Endothelial cell of umbilical vein (primary cell): ENCODE data around the gene ARMC7. TPM values are rescaled to one million over a fixed set of nuclear protein-coding genes. Genes with fewer than 3 reads are reported as not detected.

Experiments used
- BruUV-seq: library from RNA; stranded (reverse); fragments of 400-500 nt; replicated peaks from 2 replicates; lab custom pipeline; 2021; lab: Mats Ljungman, UMichigan
- CTCF ChIA-PET: fragments of 300-600, 350-600 bp; sonication (Branson Sonifier 250); formaldehyde crosslinking; loops from one replicate; lab custom pipeline; 2021; ENCODE audit warnings: antibody characterized with exemption, inconsistent platforms; lab: Charles Lee
- POLR2A ChIA-PET: fragments of 300-600, 350-600 bp; sonication (Branson Sonifier 250); formaldehyde crosslinking; loops from one replicate; lab custom pipeline; 2021; ENCODE audit warnings: antibody characterized with exemption, inconsistent platforms; lab: Charles Lee
- DNase-seq: peaks from one replicate; pipeline ENCODE4 v3.0.0-alpha.2; 2011; ENCODE audit warnings: low read depth, low spot score
- FAIRE-seq: peaks from 2 replicates; lab custom pipeline; 2011; peaks lifted over from hg19 to GRCh38; lab: Jason Lieb, UNC
- H2AFZ ChIP-seq: 2 replicates; pipeline ENCODE4 v1.6.0; 2012; ENCODE audit warnings: low read depth, low read length, control low read depth, inconsistent platforms
- H3K27ac ChIP-seq: 2 replicates; pipeline ENCODE4 v1.5.1; 2011; ENCODE audit warnings: low read depth, mild to moderate bottlenecking, control low read depth, low read length, moderate library complexity; ENCODE audit not compliant: insufficient read depth
- H3K27me3 ChIP-seq, 2 experiments: 2 replicates each; pipeline versions ENCODE4 v1.6.0 to v1.6.1; 2011; ENCODE audit warnings: low read length in 2 of 2, mixed read lengths in 1 of 2; ENCODE audit not compliant: control insufficient read depth in 2 of 2, insufficient read depth in 2 of 2
- H3K36me3 ChIP-seq, 2 experiments: 2 replicates in 1 of 2; 3 replicates in 1 of 2; pipeline ENCODE4 v1.5.1; 2011; ENCODE audit warnings: low read length in 2 of 2, mild to moderate bottlenecking in 1 of 2, moderate library complexity in 1 of 2; ENCODE audit not compliant: control insufficient read depth in 2 of 2, insufficient read depth in 2 of 2; ENCODE audit errors: extremely low read depth in 1 of 2
- H3K4me1 ChIP-seq: 3 replicates; pipeline ENCODE4 v1.5.1; 2011; ENCODE audit warnings: mild to moderate bottlenecking, low read length; ENCODE audit not compliant: control insufficient read depth, insufficient read depth; ENCODE audit errors: extremely low read depth
- H3K4me2 ChIP-seq: 2 replicates; pipeline ENCODE4 v1.6.1; 2011; ENCODE audit warnings: low read length, control low read depth, mixed read lengths; ENCODE audit not compliant: insufficient read depth
- H3K4me3 ChIP-seq, 3 experiments: fragments of 200-600 bp in 1 of 3; sonication (generic), shearing (Covaris generic) in 1 of 3; replicated peaks in 1 of 3; 2 replicates each; pipeline ENCODE4 v1.5.1; 2011 to 2016; ENCODE audit warnings: control low read depth in 3 of 3, low read length in 3 of 3, mild to moderate bottlenecking in 2 of 3, inconsistent platforms in 1 of 3, low read depth in 1 of 3, moderate library complexity in 1 of 3; ENCODE audit not compliant: insufficient read depth in 1 of 3
- H3K79me2 ChIP-seq: 2 replicates; pipeline ENCODE4 v1.6.0; 2012; ENCODE audit warnings: low read length, inconsistent platforms; ENCODE audit not compliant: control insufficient read depth, insufficient read depth
- H3K9ac ChIP-seq: replicated peaks from 2 replicates; pipeline ENCODE3; 2011; ENCODE audit warnings: low read length, control low read depth; ENCODE audit not compliant: insufficient read depth; ENCODE audit errors: extremely low read depth
- H3K9me1 ChIP-seq: replicated peaks from 3 replicates; pipeline ENCODE4 v1.6.0; 2011; ENCODE audit warnings: mild to moderate bottlenecking, low read length; ENCODE audit not compliant: control insufficient read depth, insufficient read depth; ENCODE audit errors: extremely low read depth
- H3K9me3 ChIP-seq: replicated peaks from 2 replicates; pipeline ENCODE4 v1.5.1; 2012; ENCODE audit warnings: low read length, inconsistent platforms; ENCODE audit not compliant: control insufficient read depth, insufficient read depth
- H4K20me1 ChIP-seq: replicated peaks from 2 replicates; pipeline ENCODE3; 2011; ENCODE audit warnings: mild to moderate bottlenecking, low read length; ENCODE audit not compliant: control insufficient read depth, insufficient read depth; ENCODE audit errors: extremely low read depth
- EZH2 ChIP-seq: IDR thresholded peaks from 2 replicates; pipeline ENCODE4 v1.6.1; 2012; ENCODE audit warnings: borderline replicate concordance, low read depth, mild to moderate bottlenecking, moderate library complexity, low read length, inconsistent platforms; ENCODE audit not compliant: severe bottlenecking
- JUN ChIP-seq: IDR thresholded peaks from 2 replicates; pipeline ENCODE4 v1.6.1; 2011; ENCODE audit warnings: borderline replicate concordance, low read depth; ENCODE audit not compliant: insufficient read length, insufficient read depth
- dilution Hi-C: fragments of 300-500 bp; cut with MboI; formaldehyde crosslinking; loops from one replicate; pipeline ENCODE4 v1.15.0; 2019; ENCODE audit warnings: low sequenced_read_pairs; ENCODE audit not compliant: extremely low pct_ligation_motif_present
- intact Hi-C: fragments of 100-400 bp; cut with micrococcal nuclease; formaldehyde crosslinking; loops from one replicate; pipeline ENCODE4 v1.10.0; 2022
- polyA plus RNA-seq, 4 experiments: library from polyadenylated mRNA; depleted of rRNA in 3 of 4; stranded (reverse) in 3 of 4; unstranded in 1 of 4; fragments of >200 nt; gene quantifications; 2 replicates each; pipeline versions ENCODE4 v1.2.1 to v1.2.3, GENCODE V29; 2011 to 2012; ENCODE audit warnings: missing spikeins in 1 of 4
- total RNA-seq: library from RNA; stranded (reverse); gene quantifications from 2 replicates; pipeline ENCODE4 v1.2.3, GENCODE V29; 2021
- TF ChIP-seq, protein P1 (sequence below), 2 donors: IDR thresholded peaks; 1 replicate in 1 of 2; 2 replicates in 1 of 2; pipeline ENCODE4 v1.5.1; 2011; ENCODE audit warnings: low read length in 2 of 2, mild to moderate bottlenecking in 2 of 2, moderate library complexity in 2 of 2, control low read depth in 1 of 2, inconsistent platforms in 1 of 2, low read depth in 1 of 2; ENCODE audit not compliant: insufficient read depth in 1 of 2; ENCODE audit errors: extremely low read depth in 1 of 2

ARMC7 gene
- total and polyA plus RNA-seq, 2 donors (not counting 3 experiments of a cell fraction or from before 2014, with no cell fraction given): 11.8 to 15.7 TPM

DNA sequence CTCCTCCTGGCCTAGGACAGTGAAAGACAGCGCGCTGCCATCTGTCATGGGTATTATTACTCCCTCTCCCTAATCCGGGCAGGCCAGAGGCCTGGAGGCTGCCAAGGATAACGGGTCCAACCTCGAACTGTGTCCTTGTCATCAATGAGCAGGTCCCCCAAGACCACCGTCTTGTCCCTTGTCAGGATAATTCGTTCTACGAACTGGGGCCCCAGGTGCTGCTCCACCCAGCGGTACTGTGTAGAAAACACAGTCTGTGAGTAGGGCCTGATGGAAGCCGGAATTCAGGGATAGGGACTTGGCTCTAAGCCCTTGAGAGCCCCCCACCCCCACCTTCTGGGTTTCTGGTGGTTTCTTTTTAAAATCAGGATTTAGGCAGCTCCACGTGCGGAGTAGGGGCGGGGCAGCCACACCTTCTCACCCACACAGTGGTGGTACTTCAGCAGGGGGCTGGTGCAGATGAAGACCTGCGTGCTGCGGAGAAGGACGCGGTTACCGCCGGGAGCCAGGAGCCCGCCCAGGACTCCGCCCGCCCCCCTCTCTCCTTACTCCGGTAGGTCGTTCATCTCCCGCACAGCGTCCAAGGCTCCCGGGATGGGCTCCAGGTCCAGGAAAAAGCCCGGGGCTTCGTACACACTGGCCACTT, 21.0 kb downstream of the ARMC7 start:
- Histone ChIP-seq H3K36me3 (peaks cover 5 to 13% of the 10 kb centered on the region in 2 experiments), H3K4me2 (peak overlapping the region; percentile 25), H3K4me1 (peaks cover 9% of the 10 kb centered on the region), H3K9me3 (no peaks in the 10 kb centered on the region), H3K27ac (peak overlapping the region; percentile 51), H3K9ac (peak overlapping the region; percentile 65), H3K9me1 (no peaks in the 10 kb centered on the region), H4K20me1 (no peaks in the 10 kb centered on the region), H3K79me2 (peaks cover 2% of the 10 kb centered on the region), H2AFZ (peak overlapping the region; percentile 12), H3K4me3 (peak overlapping the region; percentile 47 to 53 (median 50)), H3K27me3 (no peaks in the 10 kb centered on the region)
- CTCF ChIA-PET: interaction anchor here (0.7 to 8.8 kb wide), 17 partner anchors 14 to 169 kb away, joined by 3 to 138 read pairs (median 6); partner anchors contain the start of genes MRPL58 and SUMO2
- intact Hi-C loops (loop anchor here (1.0 to 2.0 kb wide), 4 partner anchors 16 to 169 kb away; partner anchors contain the start of genes JPT1 and SUMO2), dilution Hi-C loops (no loop called here)
- FAIRE-seq (peak; percentile 87), DNase-seq (peak; percentile 66)
- POLR2A ChIA-PET: interaction anchor here (1.4 kb wide), 1 partner anchor 17 kb away, joined by 5 read pairs; no protein-coding TSS in a partner anchor
- TSS peak; percentile 13 for BruUV-seq
- TF ChIP-seq EZH2: no peak
- TF ChIP-seq, protein P1, sequence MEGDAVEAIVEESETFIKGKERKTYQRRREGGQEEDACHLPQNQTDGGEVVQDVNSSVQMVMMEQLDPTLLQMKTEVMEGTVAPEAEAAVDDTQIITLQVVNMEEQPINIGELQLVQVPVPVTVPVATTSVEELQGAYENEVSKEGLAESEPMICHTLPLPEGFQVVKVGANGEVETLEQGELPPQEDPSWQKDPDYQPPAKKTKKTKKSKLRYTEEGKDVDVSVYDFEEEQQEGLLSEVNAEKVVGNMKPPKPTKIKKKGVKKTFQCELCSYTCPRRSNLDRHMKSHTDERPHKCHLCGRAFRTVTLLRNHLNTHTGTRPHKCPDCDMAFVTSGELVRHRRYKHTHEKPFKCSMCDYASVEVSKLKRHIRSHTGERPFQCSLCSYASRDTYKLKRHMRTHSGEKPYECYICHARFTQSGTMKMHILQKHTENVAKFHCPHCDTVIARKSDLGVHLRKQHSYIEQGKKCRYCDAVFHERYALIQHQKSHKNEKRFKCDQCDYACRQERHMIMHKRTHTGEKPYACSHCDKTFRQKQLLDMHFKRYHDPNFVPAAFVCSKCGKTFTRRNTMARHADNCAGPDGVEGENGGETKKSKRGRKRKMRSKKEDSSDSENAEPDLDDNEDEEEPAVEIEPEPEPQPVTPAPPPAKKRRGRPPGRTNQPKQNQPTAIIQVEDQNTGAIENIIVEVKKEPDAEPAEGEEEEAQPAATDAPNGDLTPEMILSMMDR (IDR thresholded peaks at IDR 0.05; ENCODE audit: extremely low read depth in 1 of 2, insufficient read depth in 1 of 2, low read depth in 1 of 2, low read length in 2 of 2): peak; percentile 43 to 58
- TF ChIP-seq JUN: no peak
